ENCODE results near the gene PDIA4.
"Not testable (repeated sequence)": the region's sequence is repeated elsewhere in the genome, so short reads cannot be mapped to it uniquely, and the experiment has no call there.

DNA sequence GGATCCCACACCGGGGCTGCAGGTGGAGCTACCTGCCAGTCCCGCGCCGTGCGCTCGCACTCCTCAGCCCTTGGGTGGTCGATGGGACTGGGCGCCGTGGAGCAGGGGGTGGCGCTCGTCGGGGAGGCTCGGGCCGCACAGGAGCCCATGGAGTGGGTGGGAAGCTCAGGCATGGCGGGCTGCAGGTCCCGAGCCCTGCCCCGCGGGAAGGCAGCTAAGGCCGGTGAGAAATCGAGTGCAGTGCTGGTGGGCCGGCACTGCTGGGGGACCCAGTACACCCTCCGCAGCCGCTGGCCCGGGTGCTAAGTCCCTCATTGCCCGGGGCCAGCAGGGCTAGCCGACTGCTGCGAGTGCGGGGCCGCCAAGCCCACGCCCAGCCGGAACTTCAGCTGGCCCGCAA lies 10.3 kb upstream of the PDIA4 start:
- not testable (repeated sequence) for TF ChIP-seq CTCF, POLR2A (IDR thresholded peaks at IDR 0.05)

Measured in heart left ventricle (tissue), 13 donors.